H1 (cell line): ENCODE results near the gene RASA1. TPM values are rescaled to one million over a fixed set of nuclear protein-coding genes. Genes with fewer than 3 reads are reported as not detected.

Experiments used
- CTCF ChIA-PET: fragments of 300-600 bp; sonication (Branson Sonifier 250); formaldehyde crosslinking; loops from one replicate; lab custom pipeline; 2021; ENCODE audit not compliant: partially characterized antibody; lab: Charles Lee
- POLR2A ChIA-PET: fragments of 300-600 bp; sonication (Branson Sonifier 250); formaldehyde crosslinking; loops from one replicate; lab custom pipeline; 2021; ENCODE audit warnings: inconsistent platforms; ENCODE audit not compliant: partially characterized antibody; lab: Charles Lee
- DNase-seq, 2 experiments: peaks; one replicate each; pipeline versions ENCODE4 v3.0.0 to v3.0.0-alpha.2; 2010 to 2022; ENCODE audit warnings: low spot score in 2 of 2, low read depth in 1 of 2, mixed read lengths in 1 of 2
- FAIRE-seq: peaks from 2 replicates; lab custom pipeline; 2011; peaks lifted over from hg19 to GRCh38; lab: Jason Lieb, UNC
- H2AFZ ChIP-seq: 2 replicates; pipeline ENCODE4 v1.8.1; 2012; ENCODE audit warnings: low read length, inconsistent platforms
- H2AK5ac ChIP-seq: 2 replicates; pipeline ENCODE4 v1.6.1; 2013; ENCODE audit warnings: low read depth, low read length
- H2BK120ac ChIP-seq: replicated peaks from 2 replicates; pipeline ENCODE3; 2013; ENCODE audit warnings: low read depth, low read length, inconsistent platforms
- H2BK12ac ChIP-seq: 2 replicates; pipeline ENCODE4 v1.6.1; 2013; ENCODE audit warnings: low read depth, low read length
- H2BK15ac ChIP-seq: 2 replicates; pipeline ENCODE4 v1.6.1; 2013; ENCODE audit warnings: low read length
- H2BK20ac ChIP-seq: 2 replicates; pipeline ENCODE4 v1.6.1; 2013; ENCODE audit warnings: low read length
- H2BK5ac ChIP-seq: 2 replicates; pipeline ENCODE4 v1.6.1; 2013; ENCODE audit warnings: low read depth, low read length
- H3K14ac ChIP-seq: 2 replicates; pipeline ENCODE4 v1.6.1; 2013; ENCODE audit warnings: inconsistent platforms; ENCODE audit not compliant: insufficient read length
- H3K18ac ChIP-seq: 2 replicates; pipeline ENCODE4 v1.6.1; 2013; ENCODE audit warnings: low read length; ENCODE audit errors: extremely low read depth
- H3K23ac ChIP-seq: 2 replicates; pipeline ENCODE4 v1.6.1; 2013; ENCODE audit warnings: inconsistent platforms; ENCODE audit not compliant: insufficient read length
- H3K23me2 ChIP-seq: 2 replicates; pipeline ENCODE4 v1.6.1; 2013; ENCODE audit warnings: low read depth, low read length
- H3K27ac ChIP-seq: 2 replicates; pipeline ENCODE4 v1.6.1; 2011; ENCODE audit warnings: low read depth, low read length, inconsistent platforms
- H3K27me3 ChIP-seq, 4 experiments: replicated peaks in 1 of 4; 1 replicate in 1 of 4; 2 replicates in 3 of 4; pipeline versions ENCODE4 v1.6.1 to v1.8.1; 2011 to 2013; ENCODE audit warnings: low read length in 3 of 4, mild to moderate bottlenecking in 3 of 4, inconsistent platforms in 2 of 4, mixed read lengths in 2 of 4, moderate library complexity in 1 of 4; ENCODE audit not compliant: control insufficient read depth in 3 of 4, insufficient read depth in 3 of 4; ENCODE audit errors: extremely low read depth in 1 of 4
- H3K36me3 ChIP-seq, 4 experiments: 2 replicates each; pipeline versions ENCODE4 v1.6.1 to v1.8.1; 2011 to 2013; ENCODE audit warnings: mild to moderate bottlenecking in 4 of 4, low read length in 3 of 4, moderate library complexity in 2 of 4, control low read depth in 1 of 4, inconsistent platforms in 1 of 4; ENCODE audit not compliant: insufficient read depth in 4 of 4, control insufficient read depth in 2 of 4
- H3K4ac ChIP-seq: replicated peaks from 2 replicates; pipeline ENCODE3; 2013; ENCODE audit warnings: low read length, low read depth, mixed read lengths, inconsistent platforms; ENCODE audit not compliant: insufficient read length
- H3K4me1 ChIP-seq, 4 experiments: replicated peaks in 1 of 4; 1 replicate in 1 of 4; 2 replicates in 3 of 4; pipeline versions ENCODE4 v1.6.1 to v1.8.1; 2011 to 2013; ENCODE audit warnings: low read length in 3 of 4, inconsistent platforms in 2 of 4, mixed read lengths in 1 of 4; ENCODE audit not compliant: insufficient read depth in 4 of 4, control insufficient read depth in 3 of 4
- H3K4me2 ChIP-seq, 2 experiments: 2 replicates each; pipeline versions ENCODE4 v1.6.1 to v1.8.1; 2011 to 2013; ENCODE audit warnings: low read depth in 2 of 2, low read length in 2 of 2, control low read depth in 1 of 2, inconsistent platforms in 1 of 2, mild to moderate bottlenecking in 1 of 2; ENCODE audit not compliant: insufficient read depth in 1 of 2
- H3K4me3 ChIP-seq, 4 experiments: fragments of 200-600, 300-600 bp in 1 of 4; sonication (generic), shearing (Covaris generic), sonication (Bioruptor Twin) in 1 of 4; 2 replicates each; pipeline versions ENCODE4 v1.5.1 to v1.8.1; 2011 to 2016; ENCODE audit warnings: low read length in 4 of 4, low read depth in 3 of 4, control low read depth in 2 of 4, inconsistent platforms in 2 of 4, mild to moderate bottlenecking in 2 of 4, mixed read lengths in 1 of 4, moderate library complexity in 1 of 4; ENCODE audit not compliant: insufficient read depth in 2 of 4; ENCODE audit errors: extremely low read depth in 1 of 4
- H3K56ac ChIP-seq: replicated peaks from 2 replicates; pipeline ENCODE3; 2013; ENCODE audit warnings: low read depth, mild to moderate bottlenecking, mixed read lengths, low read length, inconsistent platforms; ENCODE audit not compliant: insufficient read length
- H3K79me1 ChIP-seq: 2 replicates; pipeline ENCODE4 v1.6.1; 2013; ENCODE audit warnings: low read depth, low read length, control low read depth
- H3K79me2 ChIP-seq, 2 experiments: 2 replicates each; pipeline versions ENCODE4 v1.6.1 to v1.8.1; 2012 to 2013; ENCODE audit warnings: low read length in 2 of 2, mild to moderate bottlenecking in 2 of 2, inconsistent platforms in 1 of 2; ENCODE audit not compliant: insufficient read depth in 2 of 2, control insufficient read depth in 1 of 2
- H3K9ac ChIP-seq, 4 experiments: replicated peaks in 1 of 4; 1 replicate in 1 of 4; 2 replicates in 3 of 4; pipeline versions ENCODE4 v1.6.1 to v1.8.1; 2011 to 2013; ENCODE audit warnings: low read depth in 3 of 4, low read length in 3 of 4, control low read depth in 2 of 4, mild to moderate bottlenecking in 2 of 4, moderate library complexity in 2 of 4, inconsistent platforms in 1 of 4; ENCODE audit errors: extremely low read depth in 1 of 4
- H3K9me3 ChIP-seq, 2 experiments: 2 replicates each; pipeline versions ENCODE4 v1.6.1 to v1.8.1; 2012 to 2013; ENCODE audit warnings: mild to moderate bottlenecking in 2 of 2, moderate library complexity in 2 of 2, control low read depth in 1 of 2, inconsistent platforms in 1 of 2, low read depth in 1 of 2, low read length in 1 of 2, mixed read lengths in 1 of 2; ENCODE audit not compliant: insufficient read depth in 2 of 2
- H4K20me1 ChIP-seq, 2 experiments: replicated peaks in 1 of 2; 2 replicates each; pipeline versions ENCODE3 to v1.8.1; 2011 to 2013; ENCODE audit warnings: inconsistent platforms in 2 of 2, low read length in 2 of 2, mild to moderate bottlenecking in 1 of 2; ENCODE audit not compliant: insufficient read depth in 2 of 2, control insufficient read depth in 1 of 2
- H4K5ac ChIP-seq: 2 replicates; pipeline ENCODE4 v1.6.1; 2013; ENCODE audit warnings: low read length, low read depth, mixed read lengths, inconsistent platforms; ENCODE audit not compliant: insufficient read length
- H4K8ac ChIP-seq: 2 replicates; pipeline ENCODE4 v1.8.0; 2013; ENCODE audit warnings: mild to moderate bottlenecking, moderate library complexity, low read length, inconsistent platforms; ENCODE audit not compliant: insufficient read depth; ENCODE audit errors: extremely low read depth
- H4K91ac ChIP-seq: replicated peaks from 2 replicates; pipeline ENCODE3; 2013; ENCODE audit warnings: low read length, mixed read lengths, inconsistent platforms; ENCODE audit not compliant: insufficient read length
- CTBP2 ChIP-seq: IDR thresholded peaks from 2 replicates; pipeline ENCODE4 v1.7.0; 2011; ENCODE audit warnings: borderline replicate concordance, mild to moderate bottlenecking, moderate library complexity, mixed read lengths, low read length; ENCODE audit not compliant: insufficient read depth, insufficient read length
- GABPA ChIP-seq: IDR thresholded peaks from 2 replicates; pipeline ENCODE4 v1.6.1; 2011; ENCODE audit warnings: mild to moderate bottlenecking, low read length, moderate library complexity, borderline replicate concordance; ENCODE audit not compliant: insufficient read depth
- RXRA ChIP-seq: IDR thresholded peaks from 2 replicates; pipeline ENCODE4 v1.6.1; 2011; ENCODE audit warnings: low read depth, mild to moderate bottlenecking, low read length, moderate library complexity; ENCODE audit not compliant: insufficient read depth
- SIX5 ChIP-seq: IDR thresholded peaks from 2 replicates; pipeline ENCODE4 v1.6.1; 2011; ENCODE audit warnings: mild to moderate bottlenecking, low read depth, low read length
- TAF1 ChIP-seq: IDR thresholded peaks from 2 replicates; pipeline ENCODE4 v1.6.1; 2011; ENCODE audit warnings: mild to moderate bottlenecking, low read depth, low read length
- WGBS, 2 experiments: shearing (Covaris generic) in 1 of 2; methylation state at CpG; one replicate each; pipeline versions ENCODE4 v1.1.6 to v1.1.7; 2013 to 2015; ENCODE audit warnings: low lambda C conversion rate in 2 of 2, mixed read lengths in 2 of 2, inconsistent platforms in 1 of 2, low coverage in 1 of 2, missing lambda C conversion rate in 1 of 2; ENCODE audit not compliant: insufficient replicate concordance in 2 of 2, insufficient coverage in 1 of 2, insufficient read length in 1 of 2; ENCODE audit errors: extremely low coverage in 1 of 2, missing lambda C conversion rate in 1 of 2; 5-methylcytosine and 5-hydroxymethylcytosine counted together
- polyA plus RNA-seq, 7 experiments: library from polyadenylated mRNA; depleted of rRNA in 3 of 7; stranded (reverse) in 5 of 7; unstranded in 2 of 7; fragments of >200 nt in 5 of 7; fragments of 200-250 nt in 2 of 7; gene quantifications; 1 replicate in 5 of 7; 2 replicates in 1 of 7; 4 replicates in 1 of 7; pipeline versions ENCODE4 v1.2.1 to v1.2.3, GENCODE V29; 2011 to 2013; ENCODE audit warnings: missing spikeins in 2 of 7, mixed read lengths in 2 of 7
- total RNA-seq: library from RNA; stranded (reverse); fragmentation: NEBNext Ultra II Directional; extraction: Animal tissue kit (Norgen Biotek cat#: 25700); gene quantifications from 2 replicates; pipeline ENCODE4 v1.2.1, GENCODE V29; 2021

The RASA1 gene
- total and polyA plus RNA-seq, 2 of the 8 experiments (the other 6 are each of a cell fraction or from before 2014, with no cell fraction given): 15.9 to 33.8 TPM

- DNase-seq: no peak
- no peak overlapping the region for H4K8ac ChIP-seq
- H2AFZ ChIP-seq: no peak overlapping the region
- H4K5ac ChIP-seq: no peak overlapping the region
- H3K4me3 ChIP-seq: no peak overlapping the region
- no peak for TF ChIP-seq TAF1
- TF ChIP-seq GABPA: no peak
- no peak for TF ChIP-seq SIX5
- no peak for TF ChIP-seq CTBP2
- no peak for TF ChIP-seq RXRA
- no peaks in the 10 kb centered on the region for H3K23me2 ChIP-seq
- no peak for FAIRE-seq
- H3K18ac ChIP-seq: no peak overlapping the region
- H3K27ac ChIP-seq: no peak overlapping the region
- H3K79me1 ChIP-seq: no peaks in the 10 kb centered on the region
- H2AK5ac ChIP-seq: no peak overlapping the region
- no peak overlapping the region for H2BK12ac ChIP-seq
- ChIA-PET POLR2A (no interaction called here), CTCF (no interaction called here)
- H3K4me2 ChIP-seq: no peak overlapping the region
- no peak overlapping the region for H2BK5ac ChIP-seq
- no peaks in the 10 kb centered on the region for H3K4me1 ChIP-seq
- no peak overlapping the region for H3K56ac ChIP-seq
- H3K14ac ChIP-seq: no peak overlapping the region
- H3K23ac ChIP-seq: no peak overlapping the region
- H4K91ac ChIP-seq: no peak overlapping the region
- H3K27me3 ChIP-seq: no peaks in the 10 kb centered on the region
- no peaks in the 10 kb centered on the region for H3K79me2 ChIP-seq
- no peak overlapping the region for H2BK15ac ChIP-seq
- no peak overlapping the region for H3K9ac ChIP-seq
- H2BK20ac ChIP-seq: no peak overlapping the region
- H3K36me3 ChIP-seq: peaks cover 0 to 3% (median 0%) of the 10 kb centered on the region in 4 experiments; a peak in 1 of 8 replicates
- H4K20me1 ChIP-seq: no peaks in the 10 kb centered on the region
- H3K9me3 ChIP-seq: no peaks in the 10 kb centered on the region
- H3K4ac ChIP-seq: no peak overlapping the region
- H2BK120ac ChIP-seq: no peak overlapping the region
- WGBS, 2 experiments: 100% methylated on average over 1 of the region's 1 CpG; no CpG with 5 or more reads in 1 of the 2 experiments
Measured at GRCh38 chr5:87361536-87362213, 94.0 kb downstream of the RASA1 start.
